H7 (cell line): ENCODE data around the gene CANX. TPM values are rescaled to one million over a fixed set of nuclear protein-coding genes. Genes with fewer than 3 reads are reported as not detected.

Experiments
- DNase-seq: peaks from one replicate; pipeline ENCODE4 v3.0.0; 2012
- H3K27me3 ChIP-seq: 2 replicates; pipeline ENCODE4 v1.6.0; 2011; ENCODE audit warnings: mild to moderate bottlenecking, low read length; ENCODE audit not compliant: control insufficient read depth, insufficient read depth
- H3K36me3 ChIP-seq: replicated peaks from 2 replicates; pipeline ENCODE4 v1.5.1; 2011; ENCODE audit warnings: low read length; ENCODE audit not compliant: control insufficient read depth, insufficient read depth
- H3K4me3 ChIP-seq: 2 replicates; pipeline ENCODE4 v1.5.1; 2011; ENCODE audit warnings: low read depth, mild to moderate bottlenecking, control low read depth, low read length, moderate library complexity; ENCODE audit not compliant: insufficient read depth
- total RNA-seq: library from RNA; depleted of rRNA; stranded (reverse); fragments of >200 nt; shearing (Covaris generic); gene quantifications from 2 replicates; pipeline ENCODE4 v1.2.3, GENCODE V29; 2014

The CANX gene
- total RNA-seq, 1 experiment from 2014 or later = 263 TPM

DNA sequence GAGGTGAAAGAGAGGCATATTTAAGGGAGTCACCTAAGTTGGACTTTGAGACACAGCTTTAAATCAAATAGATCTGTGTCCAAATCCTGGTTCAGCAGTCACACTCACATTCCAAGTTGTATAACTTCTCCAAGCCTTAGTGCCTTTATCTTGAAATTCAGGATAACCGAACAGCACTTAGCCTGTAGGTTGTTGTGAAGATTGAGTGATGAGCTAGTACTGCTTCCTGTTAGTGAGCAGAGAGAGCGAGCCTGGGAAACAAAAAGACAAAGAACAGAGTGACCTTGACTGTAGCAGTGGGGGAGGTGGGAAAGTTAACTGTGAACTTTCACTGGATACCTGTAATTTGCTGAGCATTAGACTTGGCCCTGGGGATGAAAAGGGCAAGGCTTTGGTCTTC lies 56.3 kb downstream of the CANX start:
- H3K27me3 ChIP-seq = no peaks in the 10 kb centered on the region
- H3K4me3 ChIP-seq = no peak overlapping the region
- H3K36me3 ChIP-seq = no peaks in the 10 kb centered on the region
- DNase-seq = peak; percentile 62

DNA sequence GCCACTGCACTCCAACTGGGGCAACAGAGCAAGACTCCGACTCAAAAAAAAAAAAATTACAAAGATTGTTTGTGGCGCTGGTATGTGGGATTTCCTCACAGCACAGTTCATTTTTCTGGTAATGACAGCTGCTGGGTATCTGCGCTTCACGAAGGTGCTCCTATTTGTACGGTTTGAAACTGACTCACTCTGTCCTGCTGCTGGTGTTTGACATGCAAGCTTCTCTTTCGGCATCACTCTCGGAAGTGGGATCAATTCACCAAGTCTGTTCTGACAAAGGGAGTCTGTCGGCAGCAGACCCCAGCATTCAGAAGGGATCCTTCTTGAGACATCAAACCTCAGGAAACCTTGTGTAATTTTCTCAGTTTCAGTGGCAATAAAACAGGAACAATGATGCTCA lies 60.2 kb downstream of the CANX start:
- Histone ChIP-seq H3K4me3 (no peak overlapping the region), H3K36me3 (no peaks in the 10 kb centered on the region), H3K27me3 (no peaks in the 10 kb centered on the region)
- no peak for DNase-seq

DNA sequence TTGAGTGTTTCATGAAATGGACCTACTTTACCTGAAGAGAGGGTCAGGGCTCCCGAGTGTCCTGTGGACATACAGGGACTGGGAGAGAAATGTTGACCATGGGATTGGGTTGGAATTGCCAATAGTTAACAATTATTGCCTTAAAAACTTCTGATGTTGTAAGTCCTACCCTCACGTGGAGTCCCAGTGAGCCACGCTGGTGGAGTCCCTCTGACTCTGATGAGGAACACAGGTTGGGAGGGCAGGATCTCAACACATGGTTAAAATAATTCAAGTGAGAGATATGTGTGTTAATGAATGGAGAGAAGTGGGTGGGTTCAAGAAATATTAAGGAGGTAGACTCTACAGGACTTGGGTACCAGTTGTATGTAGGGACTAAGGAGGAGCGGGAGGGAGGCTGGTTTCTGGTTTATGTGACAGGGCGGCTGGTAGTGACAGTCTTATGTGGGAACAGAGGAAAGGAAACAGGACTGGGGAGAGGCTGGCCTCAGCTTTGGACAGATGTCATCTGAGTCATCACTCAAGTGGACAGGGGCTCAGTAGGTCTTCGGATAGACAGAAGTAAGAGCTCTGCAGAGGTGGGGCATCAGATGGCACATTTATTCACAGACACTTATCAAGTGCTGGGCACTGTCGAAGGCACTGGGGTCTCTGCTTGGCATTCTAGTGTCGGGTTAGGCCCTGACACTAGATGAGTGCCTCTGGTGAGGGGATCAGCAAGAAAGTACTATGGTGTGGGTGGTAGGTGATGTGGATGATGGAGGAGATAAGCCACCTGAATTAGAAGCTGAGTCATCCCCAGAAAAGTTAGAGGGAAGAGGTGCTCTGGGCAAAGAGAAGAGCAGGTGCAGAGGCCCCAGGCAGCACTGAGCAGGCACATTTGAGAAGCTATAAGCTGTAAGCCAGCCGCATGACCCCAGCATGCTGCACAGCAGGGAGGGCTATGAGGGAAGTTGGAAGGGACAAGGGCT lies 61.1 kb downstream of the CANX start:
- H3K4me3 ChIP-seq = no peak overlapping the region
- H3K27me3 ChIP-seq = no peaks in the 10 kb centered on the region
- DNase-seq = no peak
- no peaks in the 10 kb centered on the region for H3K36me3 ChIP-seq

DNA sequence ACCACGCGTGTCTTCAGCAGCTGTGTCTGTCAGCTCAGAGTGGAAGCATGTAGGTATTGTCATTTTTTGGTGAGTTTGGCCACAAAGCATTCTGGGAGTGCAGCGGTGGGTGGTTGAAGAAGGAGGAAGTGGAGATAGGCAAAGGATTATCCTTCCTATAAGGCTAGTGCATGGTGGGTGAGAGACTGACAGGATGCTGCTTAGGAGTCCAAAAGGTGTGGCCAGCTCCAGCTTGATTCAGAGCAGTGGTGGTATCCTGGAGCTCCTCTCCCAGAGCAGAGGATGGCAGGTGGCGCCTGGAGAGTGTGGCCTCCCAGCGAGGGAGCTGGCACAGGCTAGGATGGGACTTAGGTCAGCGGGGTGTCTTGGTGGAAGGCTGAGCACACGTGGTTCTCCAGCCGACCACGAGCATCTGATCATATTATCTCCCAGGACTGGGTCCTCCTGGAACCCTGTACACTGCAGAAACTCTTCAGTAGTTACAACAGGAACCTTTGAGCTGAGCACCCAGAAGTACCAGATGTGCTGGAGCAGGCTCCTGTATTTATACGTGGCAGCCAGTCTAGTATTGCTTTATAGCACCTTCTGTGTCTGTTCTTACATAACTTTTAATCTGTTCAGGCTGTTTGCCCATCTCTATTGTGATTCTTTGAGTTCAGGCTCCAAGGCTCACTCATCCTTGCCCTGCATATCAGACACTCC lies 63.5 kb downstream of the CANX start:
- DNase-seq = no peak
- Histone ChIP-seq H3K27me3 (no peaks in the 10 kb centered on the region), H3K4me3 (no peak overlapping the region), H3K36me3 (peaks cover 16% of the 10 kb centered on the region)

DNA sequence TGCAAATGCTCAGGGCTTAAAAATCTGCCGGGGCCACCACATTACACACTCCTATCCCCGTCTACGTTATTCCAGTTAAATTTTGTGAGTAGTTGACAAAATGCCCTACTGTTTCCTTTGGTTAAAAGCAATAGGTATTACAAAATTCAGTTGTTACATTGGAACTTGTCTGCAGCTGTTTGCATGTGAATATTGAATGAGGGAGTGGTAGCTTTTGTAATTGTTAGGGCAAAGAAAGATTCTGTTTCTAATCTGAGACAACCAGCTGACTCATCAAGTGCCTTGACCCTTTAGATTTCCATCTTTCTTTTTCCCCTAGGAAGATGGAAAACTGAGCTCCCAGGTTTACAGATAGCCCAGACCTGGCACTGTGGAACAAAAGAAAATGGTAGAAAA lies 64.0 kb downstream of the CANX start:
- no peaks in the 10 kb centered on the region for H3K27me3 ChIP-seq
- H3K36me3 ChIP-seq = peaks cover 16% of the 10 kb centered on the region
- no peak overlapping the region for H3K4me3 ChIP-seq
- no peak for DNase-seq

DNA sequence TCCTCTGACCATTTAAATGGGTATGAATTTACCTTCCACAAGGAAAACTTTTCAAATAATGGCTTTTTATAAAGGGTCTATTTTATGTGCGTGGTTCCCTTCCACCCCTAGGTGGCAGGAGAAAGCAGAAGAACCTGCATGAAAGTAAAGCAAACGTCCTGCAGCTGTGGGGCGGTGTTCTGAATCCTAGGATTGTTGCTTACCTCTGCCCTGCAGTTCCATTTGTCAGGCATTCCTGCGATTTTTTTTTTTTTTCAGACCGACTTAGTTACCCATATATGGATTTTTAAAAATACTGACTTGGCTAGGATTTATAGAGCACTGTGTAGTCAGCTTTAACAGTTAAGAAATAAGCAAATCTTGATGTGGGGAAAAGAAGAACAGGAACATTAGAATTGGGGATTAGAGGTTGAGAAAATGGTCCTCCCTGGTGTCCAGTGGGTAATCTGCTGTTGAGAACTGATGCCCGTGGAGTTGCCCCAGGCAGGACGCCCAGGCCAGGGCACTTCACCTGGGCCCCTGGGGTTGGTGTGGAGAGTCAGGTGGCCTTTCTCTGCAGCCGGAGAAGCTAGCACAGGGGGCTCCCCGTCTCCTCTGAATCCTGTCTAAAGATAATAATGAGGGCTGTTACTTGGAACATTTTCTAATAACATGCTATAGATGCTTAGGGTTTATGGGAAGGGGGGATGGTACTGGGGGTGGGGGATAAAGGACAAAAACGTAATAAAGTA lies 64.6 kb downstream of the CANX start:
- peak; percentile 90 for DNase-seq
- H3K27me3 ChIP-seq = no peaks in the 10 kb centered on the region
- no peak overlapping the region for H3K4me3 ChIP-seq
- H3K36me3 ChIP-seq = peaks cover 16% of the 10 kb centered on the region

DNA sequence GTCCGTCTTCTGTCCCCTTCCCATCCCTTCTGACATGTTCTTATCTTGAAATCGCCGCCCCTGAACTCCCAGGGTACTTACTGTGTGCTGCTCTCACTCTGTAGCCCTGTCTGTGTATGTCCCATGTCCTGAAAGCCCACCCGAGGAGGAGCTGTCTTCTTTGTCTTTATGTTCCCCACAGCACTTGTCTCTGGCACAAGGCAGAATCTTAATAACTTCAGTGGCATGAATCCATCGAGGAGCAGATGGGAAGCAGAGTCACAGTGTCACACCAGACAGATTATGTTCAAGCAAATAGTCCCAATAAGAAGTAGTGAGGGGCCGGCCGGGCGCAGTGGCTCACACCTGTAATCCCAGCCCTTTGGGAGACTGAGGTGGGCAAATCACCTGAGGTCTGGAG lies 65.3 kb downstream of the CANX start:
- H3K27me3 ChIP-seq = no peaks in the 10 kb centered on the region
- peaks cover 20% of the 10 kb centered on the region for H3K36me3 ChIP-seq
- no peak overlapping the region for H3K4me3 ChIP-seq
- no peak for DNase-seq

DNA sequence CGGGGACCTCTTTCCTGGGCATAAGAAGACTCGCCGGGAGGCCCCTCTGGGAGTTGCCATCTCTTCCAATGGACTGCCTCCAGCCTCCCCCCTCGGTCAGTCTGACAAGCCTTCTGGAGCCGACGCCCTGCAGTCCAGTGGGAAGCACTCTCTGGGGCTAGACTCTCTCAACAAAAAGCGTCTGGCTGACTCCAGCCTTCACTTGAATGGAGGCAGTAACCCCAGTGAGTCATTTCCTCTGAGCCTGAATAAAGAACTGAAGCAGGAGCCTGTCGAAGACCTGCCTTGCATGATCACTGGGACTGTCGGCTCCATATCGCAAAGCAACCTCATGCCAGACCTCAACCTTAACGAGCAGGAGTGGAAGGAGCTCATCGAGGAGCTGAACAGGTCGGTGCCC lies 66.6 kb downstream of the CANX start:
- no peak for DNase-seq
- H3K27me3 ChIP-seq = no peaks in the 10 kb centered on the region
- no peak overlapping the region for H3K4me3 ChIP-seq
- peaks cover 26% of the 10 kb centered on the region for H3K36me3 ChIP-seq

DNA sequence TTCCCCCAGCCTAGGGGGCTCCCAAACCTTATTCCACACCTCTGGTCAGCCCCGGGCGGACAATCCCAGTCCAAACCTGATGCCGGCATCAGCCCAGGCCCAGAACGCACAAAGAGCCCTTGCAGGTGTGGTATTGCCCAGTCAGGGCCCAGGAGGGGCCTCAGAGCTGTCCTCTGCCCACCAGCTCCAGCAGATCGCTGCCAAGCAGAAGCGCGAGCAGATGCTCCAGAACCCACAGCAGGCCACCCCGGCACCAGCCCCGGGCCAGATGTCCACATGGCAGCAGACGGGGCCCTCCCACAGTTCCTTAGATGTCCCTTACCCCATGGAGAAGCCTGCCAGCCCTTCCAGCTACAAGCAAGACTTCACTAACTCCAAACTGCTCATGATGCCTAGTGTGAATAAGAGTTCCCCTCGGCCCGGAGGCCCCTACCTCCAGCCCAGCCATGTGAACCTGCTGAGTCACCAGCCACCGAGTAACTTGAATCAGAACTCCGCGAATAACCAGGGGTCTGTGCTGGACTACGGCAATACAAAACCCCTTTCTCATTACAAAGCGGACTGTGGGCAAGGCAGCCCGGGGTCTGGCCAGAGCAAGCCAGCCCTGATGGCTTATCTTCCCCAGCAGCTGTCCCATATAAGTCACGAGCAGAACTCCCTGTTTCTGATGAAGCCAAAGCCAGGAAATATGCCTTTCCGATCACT lies 67.4 kb downstream of the CANX start:
- Histone ChIP-seq H3K27me3 (no peaks in the 10 kb centered on the region), H3K36me3 (peaks cover 32% of the 10 kb centered on the region), H3K4me3 (no peak overlapping the region)
- no peak for DNase-seq

DNA sequence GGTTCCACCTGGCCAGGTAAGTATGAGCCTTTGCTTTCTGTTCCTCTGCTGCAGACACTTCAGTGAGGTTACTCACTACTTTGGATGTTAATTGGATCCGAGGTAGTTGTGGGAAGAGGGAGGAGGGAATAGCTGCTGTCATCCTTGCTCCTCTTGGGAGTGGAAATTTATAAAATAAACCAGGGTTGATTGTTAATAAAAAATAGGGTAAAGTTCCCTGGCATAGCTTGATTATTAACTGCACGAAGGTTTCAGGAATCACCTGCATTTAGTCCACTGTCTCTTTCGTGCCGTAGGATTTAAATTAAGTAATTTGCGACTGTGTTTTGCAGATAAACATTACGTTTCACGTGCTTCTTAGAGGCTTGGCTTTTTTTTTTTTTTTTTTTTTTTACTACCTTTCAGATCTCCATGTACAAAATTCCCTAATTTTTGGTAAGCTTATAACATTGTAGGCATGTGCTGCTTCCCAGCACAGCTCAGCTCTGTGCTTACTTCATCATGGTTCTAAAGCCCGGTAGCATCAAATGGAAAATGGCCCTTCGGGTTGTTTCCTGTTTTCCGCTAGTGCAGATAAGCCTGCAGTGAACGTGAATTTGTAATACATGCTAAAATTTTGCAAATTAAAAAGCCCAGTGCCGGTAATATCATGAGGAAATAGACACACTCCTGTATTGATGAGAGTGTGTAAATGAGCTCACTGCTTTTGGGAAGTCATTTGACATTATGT lies 68.1 kb downstream of the CANX start:
- DNase-seq = peak; percentile 10
- no peak overlapping the region for H3K4me3 ChIP-seq
- no peaks in the 10 kb centered on the region for H3K27me3 ChIP-seq
- peaks cover 36% of the 10 kb centered on the region for H3K36me3 ChIP-seq

DNA sequence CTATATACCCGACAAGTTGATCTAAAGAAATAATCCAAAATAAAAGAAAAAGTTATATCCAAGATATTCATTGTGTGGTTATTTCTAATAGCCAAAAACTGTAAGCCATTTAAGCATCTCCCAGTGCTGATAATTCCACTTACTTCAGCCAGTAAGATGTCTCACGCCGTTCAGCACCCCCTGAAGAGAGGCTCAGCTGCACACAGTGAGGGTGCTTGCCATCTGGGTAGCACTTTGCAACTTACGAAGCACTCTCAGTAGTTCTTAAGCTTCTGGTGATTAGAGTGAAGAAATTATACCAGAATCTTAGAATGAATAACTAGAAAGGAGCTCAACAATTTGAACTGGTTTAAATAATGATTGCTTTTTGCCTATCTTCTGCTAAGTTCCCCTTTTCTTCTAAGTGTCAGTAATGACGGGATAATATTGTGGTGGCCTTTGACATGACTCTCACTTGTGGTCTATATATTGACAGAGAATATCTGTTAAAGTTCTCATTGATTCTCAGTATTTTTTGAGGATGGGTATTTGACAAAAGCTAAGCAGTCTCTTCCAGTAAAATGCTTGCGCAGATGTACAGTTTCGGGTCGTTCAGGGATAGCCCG lies 68.8 kb downstream of the CANX start:
- DNase-seq = peak; percentile 11
- Histone ChIP-seq H3K27me3 (no peaks in the 10 kb centered on the region), H3K36me3 (peaks cover 40% of the 10 kb centered on the region), H3K4me3 (no peak overlapping the region)

DNA sequence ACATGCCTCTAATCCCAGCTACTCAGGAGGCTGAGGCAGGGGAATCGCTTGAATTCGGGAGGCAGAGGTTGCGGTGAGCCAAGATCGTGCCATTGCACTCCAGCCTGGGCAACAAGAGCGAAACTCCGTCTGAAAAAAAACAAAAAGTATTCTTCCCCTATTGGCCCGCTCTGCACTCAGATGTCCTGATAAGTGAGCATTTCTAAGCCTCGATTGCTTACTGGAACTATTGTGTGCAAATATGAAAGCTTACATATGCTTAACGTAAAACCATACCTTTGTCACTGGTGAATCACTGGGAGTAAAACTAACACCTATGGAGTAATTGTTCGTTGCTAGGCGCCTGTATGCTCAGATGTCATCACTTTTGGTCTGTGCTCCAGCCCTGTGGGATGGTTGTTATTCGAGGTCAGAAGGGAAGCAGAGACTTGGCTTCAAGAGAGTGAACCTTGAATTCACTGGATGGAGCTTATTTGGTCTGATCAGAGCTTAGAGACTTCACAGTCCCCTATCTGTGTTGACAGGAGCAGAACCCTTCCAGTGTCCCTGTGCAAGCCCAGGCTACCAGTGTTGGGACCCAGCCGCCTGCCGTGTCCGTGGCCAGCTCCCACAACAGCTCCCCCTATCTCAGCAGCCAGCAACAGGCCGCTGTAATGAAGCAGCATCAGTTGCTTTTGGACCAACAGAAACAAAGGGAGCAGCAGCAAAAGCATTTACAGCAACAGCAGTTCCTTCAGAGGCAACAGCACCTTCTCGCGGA lies 69.7 kb downstream of the CANX start:
- peak; percentile 76 for DNase-seq
- H3K36me3 ChIP-seq = peaks cover 44% of the 10 kb centered on the region

DNA sequence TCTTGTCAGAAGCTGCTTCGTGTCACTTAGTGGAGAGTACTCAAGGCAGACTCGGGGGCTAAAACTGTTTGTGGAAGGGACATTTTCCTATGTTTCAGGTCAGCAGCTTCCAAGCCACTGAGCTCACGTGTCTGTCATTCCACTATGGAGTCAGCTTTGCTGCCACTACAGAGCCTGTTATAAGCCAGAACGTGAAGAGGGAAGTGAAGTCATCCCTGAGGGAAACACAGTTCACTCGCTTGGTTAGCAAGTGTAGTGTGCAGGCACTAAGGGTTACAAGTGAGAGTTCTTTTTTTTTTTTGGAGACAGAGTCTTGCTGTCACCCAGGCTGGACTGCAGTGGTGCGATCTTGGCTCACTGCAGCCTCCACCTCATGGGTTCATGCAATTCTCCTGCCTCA lies 70.5 kb downstream of the CANX start:
- DNase-seq = peak; percentile 9
- H3K36me3 ChIP-seq = peaks cover 51% of the 10 kb centered on the region

More for the DNA sequence above, 69.7 kb downstream of the CANX start:
- no peaks in the 10 kb centered on the region for H3K27me3 ChIP-seq
- H3K4me3 ChIP-seq = no peak overlapping the region

More for the DNA sequence above, 70.5 kb downstream of the CANX start:
- no peak overlapping the region for H3K4me3 ChIP-seq
- no peaks in the 10 kb centered on the region for H3K27me3 ChIP-seq
